ENCODE results near the gene STX1B. TPM values are rescaled to one million over a fixed set of nuclear protein-coding genes. Genes with fewer than 3 reads are reported as not detected.

STX1B gene
- total RNA-seq, 1 donor from 2014 or later: 4.9 TPM

- DNase-seq (ENCODE audit: low spot score in 2 of 2, unreplicated experiment in 2 of 2): peak; percentile 93 to 98
- Mint-ChIP-seq H3K4me3 (peak within 1 kb of the TSS; percentile 92), H3K27ac (peak within 1 kb of the TSS; percentile 93), H3K27me3 (ENCODE audit: low read depth) (no peaks in the 10 kb centered on the region), H3K36me3 (peaks cover 8% of the 10 kb centered on the region), H3K9me3 (no peaks in the 10 kb centered on the region), H3K4me1 (peaks cover 6% of the 10 kb centered on the region)
- TF ChIP-seq CTCF (IDR thresholded peaks at IDR 0.05; ENCODE audit: unreplicated experiment): no peak
Observed at GRCh38 chr16:31032736-31033708, 22.6 kb upstream of the STX1B start, which contains the start of gene STX4. Gene STX4 (plus strand): TSS chr16:31033558. CDS start chr16:31033806, 248 bp downstream.

- no peak overlapping the region for H3K4me3 Mint-ChIP-seq
- H3K27me3 Mint-ChIP-seq (ENCODE audit: low read depth): no peaks in the 10 kb centered on the region
- no peaks in the 10 kb centered on the region for H3K9me3 Mint-ChIP-seq
- H3K36me3 Mint-ChIP-seq: peaks cover 2% of the 10 kb centered on the region
- peaks cover 6% of the 10 kb centered on the region for H3K4me1 Mint-ChIP-seq
- no peak for TF ChIP-seq CTCF (IDR thresholded peaks at IDR 0.05; ENCODE audit: unreplicated experiment)
- no peak overlapping the region for H3K27ac Mint-ChIP-seq
- DNase-seq (ENCODE audit: low spot score in 2 of 2, unreplicated experiment in 2 of 2): no peak
Observed at GRCh38 chr16:31031276-31031675, 20.8 kb upstream of the STX1B start.

GRCh38 chr16:31029272-31029671 lies 18.8 kb upstream of the STX1B start:
- H3K27me3 Mint-ChIP-seq (ENCODE audit: low read depth): no peaks in the 10 kb centered on the region
- TF ChIP-seq CTCF (IDR thresholded peaks at IDR 0.05; ENCODE audit: unreplicated experiment): no peak
- peaks cover 5% of the 10 kb centered on the region for H3K4me1 Mint-ChIP-seq
- no peak overlapping the region for H3K4me3 Mint-ChIP-seq
- peaks cover under 1% of the 10 kb centered on the region for H3K36me3 Mint-ChIP-seq
- no peak for DNase-seq (ENCODE audit: low spot score in 2 of 2, unreplicated experiment in 2 of 2)
- no peak overlapping the region for H3K27ac Mint-ChIP-seq
- no peaks in the 10 kb centered on the region for H3K9me3 Mint-ChIP-seq

- no peak overlapping the region for H3K4me3 Mint-ChIP-seq
- no peaks in the 10 kb centered on the region for H3K4me1 Mint-ChIP-seq
Observed at GRCh38 chr16:31025339-31025738, 14.9 kb upstream of the STX1B start.

GRCh38 chr16:31023627-31024226 lies 13.3 kb upstream of the STX1B start:
- Mint-ChIP-seq H3K4me3 (no peak overlapping the region), H3K36me3 (no peaks in the 10 kb centered on the region), H3K27me3 (ENCODE audit: low read depth) (no peaks in the 10 kb centered on the region), H3K27ac (no peak overlapping the region), H3K4me1 (no peaks in the 10 kb centered on the region), H3K9me3 (no peaks in the 10 kb centered on the region)
- TF ChIP-seq CTCF (IDR thresholded peaks at IDR 0.05; ENCODE audit: unreplicated experiment): no peak
- no peak for DNase-seq (ENCODE audit: low spot score in 2 of 2, unreplicated experiment in 2 of 2)

More at GRCh38 chr16:31025339-31025738, 14.9 kb upstream of the STX1B start:
- no peaks in the 10 kb centered on the region for H3K9me3 Mint-ChIP-seq
- no peaks in the 10 kb centered on the region for H3K36me3 Mint-ChIP-seq
- TF ChIP-seq CTCF (IDR thresholded peaks at IDR 0.05; ENCODE audit: unreplicated experiment): no peak
- H3K27ac Mint-ChIP-seq: no peak overlapping the region
- no peaks in the 10 kb centered on the region for H3K27me3 Mint-ChIP-seq (ENCODE audit: low read depth)
- no peak for DNase-seq (ENCODE audit: low spot score in 2 of 2, unreplicated experiment in 2 of 2)

Data from mesothelial cell of epicardium (in vitro differentiated cells).